T-cell (primary cell): ENCODE measurements around the gene GCM1. TPM values are rescaled to one million over a fixed set of nuclear protein-coding genes. Genes with fewer than 3 reads are reported as not detected.

Experiments used
- ATAC-seq, 4 experiments: fragments of 200-7000 bp in 3 of 4; fragments of 150-1000 bp in 1 of 4; cut with Tn5 transposase; replicated peaks in 1 of 4; 1 replicate in 3 of 4; 2 replicates in 1 of 4; pipeline ENCODE4 v1.10.0; 2021; ENCODE audit warnings: moderate library complexity in 3 of 4, mild to moderate bottlenecking in 2 of 4, moderate number of reproducible peaks in 1 of 4
- CTCF ChIA-PET, 2 donors: fragments of 300-600 bp; sonication (Branson Sonifier 250); formaldehyde crosslinking; loops; one replicate each; lab custom pipeline; 2022; ENCODE audit warnings: antibody characterized with exemption in 2 of 2; lab: Charles Lee
- POLR2A ChIA-PET, 2 donors: fragments of 300-600 bp; sonication (Branson Sonifier 250); formaldehyde crosslinking; loops; one replicate each; lab custom pipeline; 2022; ENCODE audit warnings: antibody characterized with exemption in 2 of 2; lab: Charles Lee
- DNase-seq, 35 experiments: peaks; one replicate each; pipeline versions ENCODE4 v3.0.0 to v3.0.0-alpha.2; 2013 to 2023
- H3K27ac ChIP-seq: one replicate; pipeline ENCODE4 v1.5.1; 2013; ENCODE audit warnings: low read length
- H3K27me3 ChIP-seq, 2 experiments: replicated peaks in 1 of 2; 1 replicate in 1 of 2; 2 replicates in 1 of 2; pipeline versions ENCODE4 v1.6.1 to v1.7.0; 2013; ENCODE audit warnings: low read length in 1 of 2, mixed read lengths in 1 of 2; ENCODE audit not compliant: control insufficient read depth in 2 of 2, insufficient read depth in 2 of 2; ENCODE audit errors: extremely low read depth in 1 of 2
- H3K36me3 ChIP-seq, 2 donors: 1 replicate in 1 of 2; 2 replicates in 1 of 2; pipeline versions ENCODE4 v1.6.1 to v1.7.0; 2013; ENCODE audit warnings: low read length in 1 of 2; ENCODE audit not compliant: control insufficient read depth in 2 of 2, insufficient read depth in 1 of 2; ENCODE audit errors: extremely low read depth in 1 of 2
- H3K4me1 ChIP-seq, 2 experiments: 1 replicate in 1 of 2; 2 replicates in 1 of 2; pipeline versions ENCODE4 v1.6.1 to v1.7.0; 2013; ENCODE audit warnings: low read length in 2 of 2, mixed read lengths in 1 of 2; ENCODE audit not compliant: insufficient read depth in 2 of 2, control insufficient read depth in 1 of 2; ENCODE audit errors: extremely low read depth in 1 of 2
- H3K4me3 ChIP-seq, 2 donors: 1 replicate in 1 of 2; 2 replicates in 1 of 2; pipeline versions ENCODE4 v1.5.1 to v1.7.0; 2013; ENCODE audit warnings: mild to moderate bottlenecking in 2 of 2, low read length in 1 of 2, moderate library complexity in 1 of 2; ENCODE audit not compliant: control insufficient read depth in 1 of 2; ENCODE audit errors: extremely low read depth in 1 of 2
- H3K9me3 ChIP-seq: 2 replicates; pipeline ENCODE4 v1.7.0; 2013
- H3K27ac Mint-ChIP-seq, 2 donors: one replicate each; pipeline ENCODE4 v1.8.0; 2020 to 2021; ENCODE audit warnings: mild to moderate bottlenecking in 2 of 2, mixed read lengths in 2 of 2
- H3K27me3 Mint-ChIP-seq, 2 donors: one replicate each; pipeline ENCODE4 v1.8.0; 2021 to 2022; ENCODE audit warnings: mixed read lengths in 2 of 2
- H3K36me3 Mint-ChIP-seq: one replicate; pipeline ENCODE4 v1.8.0; 2021; ENCODE audit warnings: mixed read lengths
- H3K4me1 Mint-ChIP-seq, 3 donors: one replicate each; pipeline ENCODE4 v1.8.0; 2020 to 2022; ENCODE audit warnings: mixed read lengths in 3 of 3, mild to moderate bottlenecking in 1 of 3
- H3K4me3 Mint-ChIP-seq, 3 donors: one replicate each; pipeline ENCODE4 v1.8.0; 2020 to 2022; ENCODE audit warnings: mild to moderate bottlenecking in 3 of 3, mixed read lengths in 3 of 3, moderate library complexity in 3 of 3
- H3K9me3 Mint-ChIP-seq, 3 donors: one replicate each; pipeline ENCODE4 v1.8.0; 2020 to 2022; ENCODE audit warnings: mixed read lengths in 3 of 3
- WGBS: methylation state at CpG from one replicate; pipeline ENCODE4 v1.1.5; 2013; ENCODE audit warnings: missing lambda C conversion rate; ENCODE audit not compliant: insufficient coverage; 5-methylcytosine and 5-hydroxymethylcytosine counted together
- total RNA-seq, 35 experiments: library from RNA in 6 of 35; stranded (reverse) in 6 of 35; fragments of 120-200 nt in 1 of 35; gene quantifications; one replicate each; pipeline versions ENCODE4 v1.2.1 to v1.2.4 and lab custom pipeline; 2013 to 2026

The GCM1 gene
- total RNA-seq, 5 donors from 2014 or later (not counting 1 experiment from before 2014, with no cell fraction given): 0.12 to 0.23 TPM; not detected in 3

GRCh38 chr6:53171605-53172467, 23.2 kb upstream of the GCM1 start:
- H3K36me3 Mint-ChIP-seq: no peaks in the 10 kb centered on the region
- no peak overlapping the region for H3K27ac ChIP-seq

GRCh38 chr6:53168516-53169267, 20.1 kb upstream of the GCM1 start:
- H3K27me3 Mint-ChIP-seq: no peaks in the 10 kb centered on the region
- no peaks in the 10 kb centered on the region for H3K9me3 Mint-ChIP-seq
- H3K4me3 ChIP-seq: no peak overlapping the region
- H3K27ac Mint-ChIP-seq: no peak overlapping the region
- POLR2A ChIA-PET: no interaction called here
- no peaks in the 10 kb centered on the region for H3K27me3 ChIP-seq
- H3K9me3 ChIP-seq: no peaks in the 10 kb centered on the region
- no peaks in the 10 kb centered on the region for H3K36me3 Mint-ChIP-seq
- H3K4me3 Mint-ChIP-seq: no peak overlapping the region
- H3K4me1 ChIP-seq: no peaks in the 10 kb centered on the region
- no peak for DNase-seq
- H3K4me1 Mint-ChIP-seq: peaks cover 0 to 6% (median 0%) of the 10 kb centered on the region in 3 donors
- H3K36me3 ChIP-seq: no peaks in the 10 kb centered on the region
- 97% methylated on average over 3 of the region's 4 CpGs for WGBS
- H3K27ac ChIP-seq: no peak overlapping the region
- no peak for ATAC-seq
- CTCF ChIA-PET: interaction anchor here (0.5 to 3.7 kb wide), 9 partner anchors 121 to 318 kb away, joined by 3 to 33 read pairs (median 4); no protein-coding TSS in a partner anchor

More at GRCh38 chr6:53171605-53172467, 23.2 kb upstream of the GCM1 start:
- H3K27ac Mint-ChIP-seq: no peak overlapping the region
- Histone ChIP-seq H3K4me3 (no peak overlapping the region), H3K4me1 (no peaks in the 10 kb centered on the region), H3K36me3 (no peaks in the 10 kb centered on the region), H3K9me3 (no peaks in the 10 kb centered on the region), H3K27me3 (no peaks in the 10 kb centered on the region)
- DNase-seq (peak; percentile 69 to 94 (median 88)), ATAC-seq (peak; percentile 88 to 99 (median 96))
- H3K27me3 Mint-ChIP-seq: no peaks in the 10 kb centered on the region
- H3K4me3 Mint-ChIP-seq: no peak overlapping the region
- no peaks in the 10 kb centered on the region for H3K9me3 Mint-ChIP-seq
- ChIA-PET POLR2A (no interaction called here), CTCF (interaction anchor here (0.6 to 4.6 kb wide), 29 partner anchors 11 to 564 kb away, joined by 3 to 46 read pairs (median 4); no protein-coding TSS in a partner anchor)
- WGBS: 59% methylated on average over 15 of the region's 20 CpGs
- peaks cover 0 to 9% (median 0%) of the 10 kb centered on the region in 3 donors for H3K4me1 Mint-ChIP-seq

GRCh38 chr6:53165293-53165692, 16.7 kb upstream of the GCM1 start:
- DNase-seq: no peak
- H3K27me3 Mint-ChIP-seq: no peaks in the 10 kb centered on the region
- peaks cover 7 to 12% (median 8%) of the 10 kb centered on the region in 3 donors for H3K4me1 Mint-ChIP-seq
- Histone ChIP-seq H3K27ac (no peak overlapping the region), H3K9me3 (no peaks in the 10 kb centered on the region), H3K4me3 (no peak overlapping the region), H3K27me3 (no peaks in the 10 kb centered on the region), H3K4me1 (no peaks in the 10 kb centered on the region), H3K36me3 (no peaks in the 10 kb centered on the region)
- whole genome bisulfite sequencing: no CpG with 5 or more reads among the region's 4 CpGs
- CTCF ChIA-PET: interaction anchor here in 1 of 2 donors (0.6 kb wide), 2 partner anchors 131 to 321 kb away, joined by 4 read pairs; no protein-coding TSS in a partner anchor
- H3K27ac Mint-ChIP-seq: no peak overlapping the region
- H3K36me3 Mint-ChIP-seq: no peaks in the 10 kb centered on the region
- POLR2A ChIA-PET: no interaction called here
- no peak for ATAC-seq
- no peak overlapping the region for H3K4me3 Mint-ChIP-seq
- H3K9me3 Mint-ChIP-seq: no peaks in the 10 kb centered on the region

- CTCF ChIA-PET: no interaction called here
- H3K27me3 ChIP-seq: no peaks in the 10 kb centered on the region
- no peaks in the 10 kb centered on the region for H3K9me3 ChIP-seq
- DNase-seq (no peak), ATAC-seq (peak in 1 of 4 experiments; percentile 29)
- POLR2A ChIA-PET: no interaction called here
- H3K4me1 Mint-ChIP-seq: peaks cover 7 to 12% (median 8%) of the 10 kb centered on the region in 3 donors
- no peaks in the 10 kb centered on the region for H3K36me3 Mint-ChIP-seq
- H3K4me3 ChIP-seq: no peak overlapping the region
- H3K4me1 ChIP-seq: no peaks in the 10 kb centered on the region
- peak overlapping the region in 1 of 2 donors; percentile 12 for H3K27ac Mint-ChIP-seq
- no peak overlapping the region for H3K27ac ChIP-seq
- H3K4me3 Mint-ChIP-seq: no peak overlapping the region
- H3K36me3 ChIP-seq: no peaks in the 10 kb centered on the region
- WGBS: no CpG with 5 or more reads among the region's 1 CpG
- no peaks in the 10 kb centered on the region for H3K27me3 Mint-ChIP-seq
- H3K9me3 Mint-ChIP-seq: no peaks in the 10 kb centered on the region
Observed at GRCh38 chr6:53162606-53163005, 14.0 kb upstream of the GCM1 start.

DNA sequence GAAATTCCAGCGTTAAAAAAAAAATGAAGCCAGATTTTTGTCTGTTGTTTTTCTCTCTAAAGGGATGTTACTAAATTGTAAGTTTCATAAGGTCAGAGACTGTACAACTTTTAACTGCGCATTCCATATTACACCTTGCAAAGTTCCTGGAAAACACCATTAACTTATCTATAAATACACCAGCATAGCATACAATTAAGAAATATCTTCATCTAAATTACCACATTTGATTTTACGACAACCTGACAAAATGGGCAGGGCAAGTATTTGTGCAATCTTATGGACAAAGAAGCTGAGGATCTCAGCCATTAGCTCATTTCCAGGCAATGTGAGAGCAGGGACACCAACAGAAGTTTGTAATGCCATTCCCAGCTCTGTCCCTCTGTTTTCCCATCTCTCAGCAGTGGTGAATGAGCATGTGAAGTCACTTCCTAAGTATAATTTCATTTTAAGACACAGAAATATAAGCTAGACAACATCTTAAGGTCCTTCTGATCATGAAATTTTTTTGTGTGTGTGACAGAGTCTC, 12.9 kb upstream of the GCM1 start:
- H3K27ac Mint-ChIP-seq: no peak overlapping the region
- Histone ChIP-seq H3K27ac (no peak overlapping the region), H3K4me1 (no peaks in the 10 kb centered on the region), H3K27me3 (no peaks in the 10 kb centered on the region), H3K9me3 (no peaks in the 10 kb centered on the region), H3K4me3 (no peak overlapping the region), H3K36me3 (no peaks in the 10 kb centered on the region)
- ChIA-PET POLR2A (no interaction called here), CTCF (no interaction called here)
- ATAC-seq (no peak), DNase-seq (no peak)
- 100% methylated on average over 1 of the region's 3 CpGs for WGBS
- H3K9me3 Mint-ChIP-seq: no peaks in the 10 kb centered on the region
- no peaks in the 10 kb centered on the region for H3K36me3 Mint-ChIP-seq
- H3K4me1 Mint-ChIP-seq: peaks cover 7 to 12% (median 8%) of the 10 kb centered on the region in 3 donors
- no peak overlapping the region for H3K4me3 Mint-ChIP-seq
- H3K27me3 Mint-ChIP-seq: no peaks in the 10 kb centered on the region

DNA sequence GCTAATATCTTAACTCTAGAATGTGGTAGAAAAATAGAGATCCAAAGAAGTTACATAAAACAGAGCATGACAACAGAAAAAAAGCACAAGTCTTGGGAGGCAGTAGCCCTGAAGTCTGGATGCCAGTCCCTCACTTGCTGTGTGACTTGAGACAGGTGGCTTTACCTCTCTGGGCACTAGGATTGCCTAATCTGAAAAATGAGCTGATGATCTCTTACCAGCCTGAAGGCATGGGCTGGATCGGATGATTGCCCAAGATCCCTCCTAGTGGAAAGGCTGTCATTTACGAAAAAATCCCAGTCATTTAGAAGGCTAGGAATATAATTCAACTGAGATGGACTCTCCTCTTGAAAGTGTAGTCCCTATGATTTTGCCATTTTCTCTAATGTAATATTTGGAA, 10.9 kb upstream of the GCM1 start:
- Histone ChIP-seq H3K4me1 (no peaks in the 10 kb centered on the region), H3K9me3 (no peaks in the 10 kb centered on the region), H3K27ac (no peak overlapping the region), H3K36me3 (no peaks in the 10 kb centered on the region), H3K4me3 (no peak overlapping the region), H3K27me3 (no peaks in the 10 kb centered on the region)
- H3K36me3 Mint-ChIP-seq: no peaks in the 10 kb centered on the region
- ATAC-seq (no peak), DNase-seq (no peak)
- POLR2A ChIA-PET: interaction anchor here in 1 of 2 donors (0.6 kb wide), 1 partner anchor 191 kb away, joined by 3 read pairs; no protein-coding TSS in a partner anchor
- 100% methylated on average over 1 of the region's 2 CpGs for WGBS
- H3K4me1 Mint-ChIP-seq: peaks cover 7 to 12% (median 8%) of the 10 kb centered on the region in 3 donors
- no peak overlapping the region for H3K27ac Mint-ChIP-seq
- no peaks in the 10 kb centered on the region for H3K9me3 Mint-ChIP-seq
- CTCF ChIA-PET: no interaction called here
- no peak overlapping the region for H3K4me3 Mint-ChIP-seq
- no peaks in the 10 kb centered on the region for H3K27me3 Mint-ChIP-seq
